Thyroid gland (tissue), 4 donors: ENCODE data around the gene AMOTL2. TPM values are rescaled to one million over a fixed set of nuclear protein-coding genes. Genes with fewer than 3 reads are reported as not detected.
A peak's percentile ranks its signal among the peaks of the same experiment; 100 is the strongest.

Experiments used
- DNase-seq, 2 donors: peaks; one replicate each; pipeline ENCODE4 v3.0.0-alpha.2; 2019
- H3K27ac ChIP-seq, 3 donors: fragments of 200-600 bp; sonication (generic); 1 replicate in 2 of 3; 2 replicates in 1 of 3; pipeline ENCODE4 v1.5.1; 2016 to 2019; ENCODE audit warnings: mild to moderate bottlenecking in 1 of 3, moderate library complexity in 1 of 3
- H3K27me3 ChIP-seq: fragments of 200-600 bp; sonication (generic); one replicate; pipeline ENCODE4 v1.5.1; 2019
- H3K36me3 ChIP-seq, 2 donors: fragments of 200-600 bp; sonication (generic); one replicate each; pipeline ENCODE4 v1.5.1; 2016 to 2019
- H3K4me1 ChIP-seq, 2 donors: fragments of 200-600 bp; sonication (generic); one replicate each; pipeline ENCODE4 v1.5.1; 2017 to 2019
- H3K4me3 ChIP-seq, 3 donors: fragments of 200-600 bp; sonication (generic); replicated peaks in 1 of 3; 1 replicate in 2 of 3; 2 replicates in 1 of 3; pipeline ENCODE4 v1.5.1; 2016; ENCODE audit warnings: mild to moderate bottlenecking in 1 of 3
- H3K9me3 ChIP-seq: fragments of 200-600 bp; sonication (generic); one replicate; pipeline ENCODE4 v1.5.1; 2017
- CTCF ChIP-seq, 6 experiments: fragments of 200-600 bp in 3 of 6; fragments of 450-650 bp in 3 of 6; sonication (generic) in 3 of 6; IDR thresholded peaks; one replicate each; pipeline ENCODE4 v1.5.1; 2016 to 2019; ENCODE audit warnings: antibody characterized with exemption in 6 of 6, mild to moderate bottlenecking in 2 of 6, inconsistent platforms in 1 of 6, moderate library complexity in 1 of 6
- POLR2A ChIP-seq, 2 donors: fragments of 450-650 bp; IDR thresholded peaks; one replicate each; pipeline ENCODE4 v1.6.1; 2017; ENCODE audit warnings: antibody characterized with exemption in 2 of 2, mild to moderate bottlenecking in 2 of 2, moderate library complexity in 1 of 2
- WGBS, 2 donors: methylation state at CpG; one replicate each; pipeline ENCODE4 v1.1.5; 2017; 5-methylcytosine and 5-hydroxymethylcytosine counted together
- intact Hi-C: fragments of 100-400 bp; cut with DNase I; formaldehyde crosslinking; loops from one replicate; pipeline ENCODE4 v1.15.1; 2023
- total RNA-seq, 4 donors: library from RNA; depleted of rRNA; stranded (reverse); fragments of >200 nt; gene quantifications; one replicate each; pipeline ENCODE4 v1.2.3, GENCODE V29; 2016

Gene AMOTL2
- total RNA-seq, 4 donors from 2014 or later: 76.0 to 149 (median 117) TPM

- Histone ChIP-seq H3K4me3 (no peak overlapping the region), H3K27ac (peak overlapping the region in 2 of 3 donors; percentile 32 to 63), H3K9me3 (no peaks in the 10 kb centered on the region), H3K36me3 (no peaks in the 10 kb centered on the region), H3K27me3 (no peaks in the 10 kb centered on the region), H3K4me1 (peaks cover 21 to 46% of the 10 kb centered on the region in 2 donors)
- no peak for TF ChIP-seq CTCF (IDR thresholded peaks at IDR 0.05)
- no peak for TF ChIP-seq POLR2A (IDR thresholded peaks at IDR 0.05)
- WGBS, 2 donors: 72 to 89% methylated on average over 3 of the region's 3 CpGs
- peak; percentile 6 to 45 for DNase-seq
- intact Hi-C loops: no loop called here
Measured at GRCh38 chr3:134334231-134334900, 39.9 kb downstream of the AMOTL2 start.

DNA sequence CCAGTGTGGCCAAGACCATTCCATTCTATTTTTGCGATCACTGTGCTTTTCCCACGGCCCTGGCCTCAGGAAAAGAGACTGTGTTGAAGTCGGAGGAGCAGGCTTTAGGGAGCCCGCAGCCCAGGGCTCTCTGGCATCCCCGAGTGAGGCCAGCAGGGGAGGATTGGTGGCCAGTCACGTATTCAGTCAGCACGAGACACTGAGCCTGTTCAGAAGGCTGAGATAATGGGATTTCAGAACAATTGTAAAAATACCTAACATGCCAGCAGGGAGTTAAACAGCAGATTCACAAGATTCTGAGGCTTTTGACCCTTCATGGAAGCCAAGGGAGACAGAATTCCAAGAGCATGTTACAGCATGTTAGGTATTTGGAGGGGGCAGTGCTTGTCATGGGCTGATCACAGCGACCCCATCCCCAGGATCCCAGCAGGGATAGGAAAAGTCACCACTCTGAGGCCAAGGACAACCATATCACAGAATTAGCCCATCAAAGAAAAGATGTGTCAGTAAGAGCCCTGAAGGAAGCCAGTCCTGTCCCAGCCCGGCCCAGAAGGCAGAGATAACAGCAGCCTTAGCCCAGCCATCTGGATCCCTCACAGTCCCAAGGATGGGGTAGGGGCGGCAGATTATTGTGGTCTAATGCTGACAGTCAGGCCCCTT is 40.6 kb downstream of the AMOTL2 start:
- H3K4me1 ChIP-seq: peaks cover 21 to 40% of the 10 kb centered on the region in 2 donors
- peak in 1 of 2 donors; percentile 1 for DNase-seq
- no peaks in the 10 kb centered on the region for H3K36me3 ChIP-seq
- no peak for TF ChIP-seq POLR2A (IDR thresholded peaks at IDR 0.05)
- TF ChIP-seq CTCF (IDR thresholded peaks at IDR 0.05): no peak
- peak overlapping the region in 2 of 3 donors; percentile 32 to 63 for H3K27ac ChIP-seq
- no peaks in the 10 kb centered on the region for H3K27me3 ChIP-seq
- no peaks in the 10 kb centered on the region for H3K9me3 ChIP-seq
- H3K4me3 ChIP-seq: no peak overlapping the region
- intact Hi-C loops: no loop called here
- WGBS, 2 donors: 78 to 83% methylated on average over 10 of the region's 10 CpGs

GRCh38 chr3:134332344-134332743 is 41.9 kb downstream of the AMOTL2 start:
- Histone ChIP-seq H3K27ac (peak overlapping the region in 1 of 3 donors; percentile 69), H3K4me1 (peaks cover 25 to 46% of the 10 kb centered on the region in 2 donors)

GRCh38 chr3:134331811-134332199 is 42.4 kb downstream of the AMOTL2 start:
- 53% methylated on average over 5 of the region's 5 CpGs for WGBS, 2 donors
- Histone ChIP-seq H3K9me3 (no peaks in the 10 kb centered on the region), H3K4me3 (no peak overlapping the region), H3K27me3 (no peaks in the 10 kb centered on the region), H3K36me3 (no peaks in the 10 kb centered on the region), H3K4me1 (peaks cover 30 to 51% of the 10 kb centered on the region in 2 donors), H3K27ac (peak overlapping the region; percentile 6 to 69 (median 42))
- TF ChIP-seq CTCF (IDR thresholded peaks at IDR 0.05) (no peak), POLR2A (IDR thresholded peaks at IDR 0.05) (no peak)
- intact Hi-C loops: no loop called here
- DNase-seq: no peak

More at GRCh38 chr3:134332344-134332743, 41.9 kb downstream of the AMOTL2 start:
- intact Hi-C loops: no loop called here
- no peaks in the 10 kb centered on the region for H3K36me3 ChIP-seq
- H3K27me3 ChIP-seq: no peaks in the 10 kb centered on the region
- peak in 1 of 2 donors; percentile 1 for DNase-seq
- no peaks in the 10 kb centered on the region for H3K9me3 ChIP-seq
- no peak for TF ChIP-seq POLR2A (IDR thresholded peaks at IDR 0.05)
- no peak for TF ChIP-seq CTCF (IDR thresholded peaks at IDR 0.05)
- WGBS, 2 donors: 79 to 85% methylated on average over 6 of the region's 6 CpGs
- H3K4me3 ChIP-seq: no peak overlapping the region
